Body of pancreas (tissue), 4 donors: Measurements from ENCODE around the gene CFAP161. TPM values are rescaled to one million over a fixed set of nuclear protein-coding genes. Genes with fewer than 3 reads are reported as not detected.

Source experiments
- ATAC-seq: fragments of 150-250 bp; one replicate; pipeline ENCODE4 v1.9.1; 2016
- DNase-seq, 4 donors: peaks; one replicate each; pipeline ENCODE4 v3.0.0-alpha.2; 2019
- H3K27ac ChIP-seq, 4 donors: fragments of 200-600 bp; sonication (generic); 1 replicate in 3 of 4; 2 replicates in 1 of 4; pipeline versions ENCODE4 v1.5.1 to v1.6.1; 2016 to 2019; ENCODE audit warnings: mild to moderate bottlenecking in 1 of 4, mixed read lengths in 1 of 4, moderate library complexity in 1 of 4
- H3K27me3 ChIP-seq, 2 donors: fragments of 200-600 bp; sonication (generic); one replicate each; pipeline ENCODE4 v1.6.0; 2016; ENCODE audit warnings: mild to moderate bottlenecking in 1 of 2
- H3K36me3 ChIP-seq, 2 donors: fragments of 200-600 bp; sonication (generic); replicated peaks in 1 of 2; 2 replicates each; pipeline ENCODE4 v1.5.1; 2016; ENCODE audit warnings: low read depth in 2 of 2; ENCODE audit not compliant: insufficient read depth in 1 of 2
- H3K4me1 ChIP-seq: fragments of 200-600 bp; sonication (generic); one replicate; pipeline ENCODE4 v1.6.0; 2016
- H3K4me3 ChIP-seq, 2 donors: fragments of 200-600 bp; sonication (generic); 1 replicate in 1 of 2; 2 replicates in 1 of 2; pipeline ENCODE4 v1.5.1; 2016 to 2019
- H3K9me3 ChIP-seq, 3 donors: fragments of 200-600 bp; sonication (generic); 1 replicate in 2 of 3; 2 replicates in 1 of 3; pipeline ENCODE4 v1.5.1; 2016
- POLR2A ChIP-seq, 3 donors: fragments of 450-650 bp; IDR thresholded peaks; one replicate each; pipeline ENCODE4 v1.6.1; 2016; ENCODE audit warnings: antibody characterized with exemption in 3 of 3, mild to moderate bottlenecking in 2 of 3
- WGBS, 2 donors: methylation state at CpG; one replicate each; pipeline ENCODE4 v1.1.5; 2017; 5-methylcytosine and 5-hydroxymethylcytosine counted together
- intact Hi-C: fragments of 100-400 bp; cut with DNase I; formaldehyde crosslinking; loops from one replicate; pipeline ENCODE4 v1.15.1; 2023
- total RNA-seq, 2 donors: library from RNA; depleted of rRNA; stranded (reverse); fragments of >200 nt; gene quantifications; one replicate each; pipeline ENCODE4 v1.1.0, GENCODE V29; 2016
- TF ChIP-seq, protein P1 (sequence below), 7 experiments: fragments of 450-650 bp in 4 of 7; fragments of 200-600 bp in 3 of 7; sonication (generic) in 3 of 7; IDR thresholded peaks; one replicate each; pipeline ENCODE4 v1.5.1; 2016 to 2019; ENCODE audit warnings: antibody characterized with exemption in 7 of 7

Gene CFAP161
- total RNA-seq, 2 donors from 2014 or later = not detected

DNA sequence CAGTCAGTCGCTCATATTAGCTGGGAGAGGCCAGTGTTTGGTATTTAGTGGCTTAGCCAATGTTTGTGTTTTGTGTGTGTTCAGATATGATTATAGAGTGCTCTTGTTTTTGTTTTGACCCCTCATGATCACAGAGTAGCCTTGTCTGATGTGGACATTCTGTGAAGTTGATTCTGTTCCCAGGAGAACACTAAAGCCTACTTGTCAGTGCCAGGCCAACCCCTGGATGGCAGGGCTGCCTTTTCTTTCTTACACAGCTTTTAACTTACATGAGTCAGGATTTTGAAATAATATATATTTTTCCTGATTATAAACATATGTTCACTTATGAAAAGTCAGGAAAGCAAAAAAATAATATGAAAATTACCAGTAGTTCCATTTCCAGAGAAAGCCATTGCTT, 11.9 kb downstream of the CFAP161 start:
- H3K27me3 ChIP-seq = no peaks in the 10 kb centered on the region
- 87 to 100% methylated on average over 1 of the region's 1 CpG for WGBS, 2 donors
- no peak overlapping the region for H3K27ac ChIP-seq

DNA sequence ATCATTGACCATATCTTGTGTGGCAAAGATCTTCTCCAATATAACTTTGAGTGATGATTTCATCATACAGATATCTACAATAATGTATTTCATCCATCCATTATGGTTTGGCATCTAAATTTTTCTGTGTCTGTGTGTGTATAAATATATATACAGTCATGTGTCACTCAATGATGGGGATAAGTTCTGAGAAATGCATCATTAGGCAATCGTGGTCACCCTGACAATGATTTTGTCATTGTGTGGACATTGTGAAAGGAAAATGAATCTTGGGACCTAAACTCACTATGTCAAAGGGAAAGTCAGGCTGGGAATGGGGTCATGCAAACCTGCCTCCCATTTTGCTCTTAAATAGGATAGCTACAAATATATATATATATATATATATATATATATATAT, 12.4 kb downstream of the CFAP161 start:
- Histone ChIP-seq H3K36me3 (no peaks in the 10 kb centered on the region), H3K4me1 (no peaks in the 10 kb centered on the region), H3K4me3 (no peak overlapping the region), H3K9me3 (no peaks in the 10 kb centered on the region), H3K27ac (no peak overlapping the region), H3K27me3 (no peaks in the 10 kb centered on the region)
- no peak for ATAC-seq
- DNase-seq = no peak
- WGBS, 2 donors = 32 to 52% methylated on average over 1 of the region's 1 CpG
- no peak for TF ChIP-seq POLR2A (IDR thresholded peaks at IDR 0.05)
- TF ChIP-seq, protein P1, sequence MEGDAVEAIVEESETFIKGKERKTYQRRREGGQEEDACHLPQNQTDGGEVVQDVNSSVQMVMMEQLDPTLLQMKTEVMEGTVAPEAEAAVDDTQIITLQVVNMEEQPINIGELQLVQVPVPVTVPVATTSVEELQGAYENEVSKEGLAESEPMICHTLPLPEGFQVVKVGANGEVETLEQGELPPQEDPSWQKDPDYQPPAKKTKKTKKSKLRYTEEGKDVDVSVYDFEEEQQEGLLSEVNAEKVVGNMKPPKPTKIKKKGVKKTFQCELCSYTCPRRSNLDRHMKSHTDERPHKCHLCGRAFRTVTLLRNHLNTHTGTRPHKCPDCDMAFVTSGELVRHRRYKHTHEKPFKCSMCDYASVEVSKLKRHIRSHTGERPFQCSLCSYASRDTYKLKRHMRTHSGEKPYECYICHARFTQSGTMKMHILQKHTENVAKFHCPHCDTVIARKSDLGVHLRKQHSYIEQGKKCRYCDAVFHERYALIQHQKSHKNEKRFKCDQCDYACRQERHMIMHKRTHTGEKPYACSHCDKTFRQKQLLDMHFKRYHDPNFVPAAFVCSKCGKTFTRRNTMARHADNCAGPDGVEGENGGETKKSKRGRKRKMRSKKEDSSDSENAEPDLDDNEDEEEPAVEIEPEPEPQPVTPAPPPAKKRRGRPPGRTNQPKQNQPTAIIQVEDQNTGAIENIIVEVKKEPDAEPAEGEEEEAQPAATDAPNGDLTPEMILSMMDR (IDR thresholded peaks at IDR 0.05) = no peak
- intact Hi-C loops = no loop called here

More for the DNA sequence above, 11.9 kb downstream of the CFAP161 start:
- Histone ChIP-seq H3K4me1 (no peaks in the 10 kb centered on the region), H3K36me3 (no peaks in the 10 kb centered on the region), H3K9me3 (no peaks in the 10 kb centered on the region), H3K4me3 (no peak overlapping the region)
- ATAC-seq = no peak
- intact Hi-C loops = no loop called here
- no peak for DNase-seq
- TF ChIP-seq, protein P1 (IDR thresholded peaks at IDR 0.05) = no peak
- TF ChIP-seq POLR2A (IDR thresholded peaks at IDR 0.05) = no peak

DNA sequence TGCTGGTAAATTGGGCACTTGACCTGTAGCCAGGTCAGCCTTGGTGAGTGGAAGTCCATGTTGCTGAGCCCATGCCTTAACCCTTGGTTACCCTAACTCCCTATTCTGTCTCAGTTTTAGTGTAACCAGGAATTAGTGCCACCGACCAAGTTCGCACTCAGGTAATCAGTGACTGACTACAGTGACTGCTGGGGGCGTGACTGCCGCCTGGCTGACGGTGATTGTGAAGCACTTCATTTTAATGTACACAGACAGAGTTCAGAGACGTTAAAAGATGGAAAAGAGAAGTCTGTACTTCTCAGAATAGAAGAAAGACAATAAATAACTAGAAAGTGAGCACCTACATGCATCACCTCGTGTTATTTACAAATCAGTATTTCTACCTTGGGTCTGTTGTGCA, 17.3 kb downstream of the CFAP161 start:
- TF ChIP-seq, protein P1 (IDR thresholded peaks at IDR 0.05) = no peak
- no peak for TF ChIP-seq POLR2A (IDR thresholded peaks at IDR 0.05)
- DNase-seq = no peak

DNA sequence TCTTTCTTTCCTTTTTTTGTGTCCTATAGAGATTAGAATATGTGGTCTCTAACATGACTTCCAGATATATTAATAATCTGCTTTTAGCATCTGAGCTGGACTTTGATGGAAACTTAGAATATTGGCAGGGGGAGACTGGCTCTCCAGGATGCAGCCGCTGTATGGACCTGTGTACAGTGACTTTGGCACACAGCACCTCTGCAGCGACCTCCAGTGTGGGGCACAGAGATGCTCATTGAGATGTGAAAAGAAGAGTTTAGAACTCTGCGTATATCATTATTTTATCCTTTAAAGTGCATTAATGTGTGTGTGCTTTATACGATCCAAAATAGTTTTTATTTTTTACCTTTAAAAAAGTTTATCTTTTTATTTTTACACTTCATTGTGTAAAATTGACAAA, 18.3 kb downstream of the CFAP161 start:
- H3K4me3 ChIP-seq = no peak overlapping the region
- H3K36me3 ChIP-seq = no peaks in the 10 kb centered on the region
- intact Hi-C loops = loop anchor here (10.0 kb wide), 1 partner anchor 112 kb away; no protein-coding TSS in a partner anchor
- no peaks in the 10 kb centered on the region for H3K9me3 ChIP-seq
- no peak overlapping the region for H3K27ac ChIP-seq
- no peak for TF ChIP-seq POLR2A (IDR thresholded peaks at IDR 0.05)
- TF ChIP-seq, protein P1 (IDR thresholded peaks at IDR 0.05) = no peak
- WGBS, 2 donors = 79 to 84% methylated on average over 4 of the region's 4 CpGs
- no peaks in the 10 kb centered on the region for H3K27me3 ChIP-seq
- ATAC-seq (no peak), DNase-seq (no peak)
- H3K4me1 ChIP-seq = no peaks in the 10 kb centered on the region

More for the DNA sequence above, 17.3 kb downstream of the CFAP161 start:
- Histone ChIP-seq H3K9me3 (no peaks in the 10 kb centered on the region), H3K36me3 (no peaks in the 10 kb centered on the region), H3K4me3 (no peak overlapping the region), H3K4me1 (no peaks in the 10 kb centered on the region), H3K27me3 (no peaks in the 10 kb centered on the region), H3K27ac (no peak overlapping the region)
- no peak for ATAC-seq
- intact Hi-C loops = loop anchor here (10.0 kb wide), 1 partner anchor 113 kb away; no protein-coding TSS in a partner anchor
- 64 to 66% methylated on average over 7 of the region's 7 CpGs for WGBS, 2 donors

DNA sequence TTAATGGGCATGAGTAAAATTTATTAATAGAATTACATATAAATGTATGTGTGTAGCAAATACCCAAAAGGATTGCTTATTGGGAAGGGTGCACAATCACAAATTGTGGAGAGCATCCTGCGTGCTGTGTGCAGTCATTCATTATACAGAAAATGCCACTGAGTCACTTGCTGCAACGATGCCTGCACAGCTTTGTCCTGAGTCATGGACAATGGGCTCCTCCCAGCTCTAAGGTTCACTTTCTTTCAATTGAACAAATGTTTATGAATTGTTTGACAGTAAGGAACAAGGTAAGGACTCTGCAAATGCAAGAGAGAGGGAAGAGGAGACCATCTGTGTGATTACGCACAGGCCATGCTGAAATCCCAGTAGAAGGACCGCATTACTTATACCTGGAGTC, 18.7 kb downstream of the CFAP161 start:
- WGBS, 2 donors = 71 to 86% methylated on average over 4 of the region's 4 CpGs
- DNase-seq = no peak
- H3K4me3 ChIP-seq = no peak overlapping the region
- TF ChIP-seq, protein P1 (IDR thresholded peaks at IDR 0.05) = no peak
- TF ChIP-seq POLR2A (IDR thresholded peaks at IDR 0.05) = no peak
- H3K4me1 ChIP-seq = no peaks in the 10 kb centered on the region
- H3K27me3 ChIP-seq = no peaks in the 10 kb centered on the region
- no peaks in the 10 kb centered on the region for H3K9me3 ChIP-seq
- no peaks in the 10 kb centered on the region for H3K36me3 ChIP-seq
- no peak for ATAC-seq
- H3K27ac ChIP-seq = no peak overlapping the region
- intact Hi-C loops = loop anchor here (10.0 kb wide), 1 partner anchor 112 kb away; no protein-coding TSS in a partner anchor
